ENCODE data around the gene VKORC1. TPM values are rescaled to one million over a fixed set of nuclear protein-coding genes. Genes with fewer than 3 reads are reported as not detected.

Gene VKORC1
- total RNA-seq, 1 donor: 147 TPM

GRCh38 chr16:31118223-31119155 is 23.9 kb upstream of the VKORC1 start:
- peak overlapping the region; percentile 80 for H3K4me3 ChIP-seq (ENCODE audit: insufficient read depth, low read length)
- TF ChIP-seq, protein P1, sequence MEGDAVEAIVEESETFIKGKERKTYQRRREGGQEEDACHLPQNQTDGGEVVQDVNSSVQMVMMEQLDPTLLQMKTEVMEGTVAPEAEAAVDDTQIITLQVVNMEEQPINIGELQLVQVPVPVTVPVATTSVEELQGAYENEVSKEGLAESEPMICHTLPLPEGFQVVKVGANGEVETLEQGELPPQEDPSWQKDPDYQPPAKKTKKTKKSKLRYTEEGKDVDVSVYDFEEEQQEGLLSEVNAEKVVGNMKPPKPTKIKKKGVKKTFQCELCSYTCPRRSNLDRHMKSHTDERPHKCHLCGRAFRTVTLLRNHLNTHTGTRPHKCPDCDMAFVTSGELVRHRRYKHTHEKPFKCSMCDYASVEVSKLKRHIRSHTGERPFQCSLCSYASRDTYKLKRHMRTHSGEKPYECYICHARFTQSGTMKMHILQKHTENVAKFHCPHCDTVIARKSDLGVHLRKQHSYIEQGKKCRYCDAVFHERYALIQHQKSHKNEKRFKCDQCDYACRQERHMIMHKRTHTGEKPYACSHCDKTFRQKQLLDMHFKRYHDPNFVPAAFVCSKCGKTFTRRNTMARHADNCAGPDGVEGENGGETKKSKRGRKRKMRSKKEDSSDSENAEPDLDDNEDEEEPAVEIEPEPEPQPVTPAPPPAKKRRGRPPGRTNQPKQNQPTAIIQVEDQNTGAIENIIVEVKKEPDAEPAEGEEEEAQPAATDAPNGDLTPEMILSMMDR (IDR thresholded peaks at IDR 0.05; ENCODE audit: extremely low read depth, low read depth, low read length): no peak
- peaks cover 24% of the 10 kb centered on the region for H3K79me2 ChIP-seq (ENCODE audit: insufficient read depth, low read length)
- H3K27me3 ChIP-seq (ENCODE audit: insufficient read depth, low read length): no peaks in the 10 kb centered on the region
- peak overlapping the region; percentile 86 for H2AFZ ChIP-seq (ENCODE audit: low read length)
- H3K4me2 ChIP-seq (ENCODE audit: insufficient read depth, low read length): peak overlapping the region; percentile 95
- peak overlapping the region; percentile 97 for H3K27ac ChIP-seq (ENCODE audit: low read depth, low read length)
- H3K36me3 ChIP-seq (ENCODE audit: insufficient read depth, low read length): peaks cover 33% of the 10 kb centered on the region
- H4K20me1 ChIP-seq (ENCODE audit: insufficient read depth, low read length): peaks cover 6% of the 10 kb centered on the region
- DNase-seq (ENCODE audit: insufficient read length, low spot score, missing footprints): peak; percentile 95
- H3K9me3 ChIP-seq (ENCODE audit: low read depth, low read length): no peaks in the 10 kb centered on the region
- peaks cover 11% of the 10 kb centered on the region for H3K4me1 ChIP-seq (ENCODE audit: insufficient read depth, low read length)

DNA sequence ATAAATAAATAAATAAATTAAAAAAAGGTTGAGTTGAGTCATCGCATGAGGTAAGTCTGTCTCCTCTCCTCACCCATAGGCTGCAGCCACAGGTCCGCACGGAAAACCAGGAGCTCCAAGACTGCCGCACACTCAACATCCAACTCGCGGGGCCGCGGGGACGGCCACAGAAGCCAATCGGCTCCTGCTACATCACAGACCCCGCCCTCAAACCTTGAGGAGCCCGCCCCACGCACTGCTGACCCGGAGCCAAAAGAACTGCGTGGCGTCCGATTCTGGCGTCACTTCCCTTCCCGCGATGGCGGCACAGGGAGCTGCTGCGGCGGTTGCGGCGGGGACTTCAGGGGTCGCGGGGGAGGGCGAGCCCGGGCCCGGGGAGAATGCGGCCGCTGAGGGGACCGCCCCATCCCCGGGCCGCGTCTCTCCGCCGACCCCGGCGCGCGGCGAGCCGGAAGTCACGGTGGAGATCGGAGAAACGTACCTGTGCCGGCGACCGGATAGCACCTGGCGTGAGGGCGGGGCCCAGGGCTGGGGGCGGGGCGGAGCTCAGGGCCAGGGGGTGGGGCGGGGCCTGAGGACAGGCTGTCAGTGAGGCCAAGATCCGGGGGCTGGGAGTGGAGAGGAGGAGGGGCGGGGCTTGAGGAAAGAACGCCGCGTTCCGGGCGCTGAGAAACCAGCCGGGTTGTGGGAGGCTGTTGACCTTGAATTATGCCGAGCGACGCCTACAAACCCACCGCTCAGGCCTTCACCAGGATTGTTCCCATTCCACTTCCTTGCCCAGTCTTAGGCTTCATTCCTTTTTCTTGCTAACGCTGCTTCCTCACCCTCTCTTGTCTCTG is 23.0 kb upstream of the VKORC1 start, which contains the start of gene KAT8:
Gene KAT8 (plus strand): TSS at position 281 of the 839 bp plus-strand sequence. CDS start 18 bp downstream, at position 299.
- Histone ChIP-seq H2AFZ (ENCODE audit: low read length) (peak within 1 kb of the TSS; percentile 86), H3K4me2 (ENCODE audit: insufficient read depth, low read length) (peak within 1 kb of the TSS; percentile 95), H3K4me1 (ENCODE audit: insufficient read depth, low read length) (peaks cover 11% of the 10 kb centered on the region), H3K9me3 (ENCODE audit: low read depth, low read length) (no peaks in the 10 kb centered on the region), H3K36me3 (ENCODE audit: insufficient read depth, low read length) (peaks cover 39% of the 10 kb centered on the region), H4K20me1 (ENCODE audit: insufficient read depth, low read length) (peaks cover 6% of the 10 kb centered on the region), H3K79me2 (ENCODE audit: insufficient read depth, low read length) (peaks cover 24% of the 10 kb centered on the region), H3K27ac (ENCODE audit: low read depth, low read length) (peak within 1 kb of the TSS; percentile 97), H3K27me3 (ENCODE audit: insufficient read depth, low read length) (no peaks in the 10 kb centered on the region), H3K4me3 (ENCODE audit: insufficient read depth, low read length) (peak within 1 kb of the TSS; percentile 80)
- DNase-seq (ENCODE audit: insufficient read length, low spot score, missing footprints): peak; percentile 99
- TF ChIP-seq, protein P1 (IDR thresholded peaks at IDR 0.05; ENCODE audit: extremely low read depth, low read depth, low read length): no peak

- Histone ChIP-seq H3K4me2 (ENCODE audit: insufficient read depth, low read length) (no peak overlapping the region), H3K27ac (ENCODE audit: low read depth, low read length) (no peak overlapping the region), H3K79me2 (ENCODE audit: insufficient read depth, low read length) (peaks cover 16% of the 10 kb centered on the region), H4K20me1 (ENCODE audit: insufficient read depth, low read length) (peaks cover 9% of the 10 kb centered on the region), H3K27me3 (ENCODE audit: insufficient read depth, low read length) (no peaks in the 10 kb centered on the region), H2AFZ (ENCODE audit: low read length) (no peak overlapping the region), H3K36me3 (ENCODE audit: insufficient read depth, low read length) (peaks cover 39% of the 10 kb centered on the region), H3K9me3 (ENCODE audit: low read depth, low read length) (no peaks in the 10 kb centered on the region), H3K4me1 (ENCODE audit: insufficient read depth, low read length) (peaks cover 12% of the 10 kb centered on the region), H3K4me3 (ENCODE audit: insufficient read depth, low read length) (no peak overlapping the region)
- peak; percentile 35 for DNase-seq (ENCODE audit: insufficient read length, low spot score, missing footprints)
- TF ChIP-seq, protein P1 (IDR thresholded peaks at IDR 0.05; ENCODE audit: extremely low read depth, low read depth, low read length): no peak
Observed at GRCh38 chr16:31114468-31114867, 19.9 kb upstream of the VKORC1 start.
